Activated CD4-positive, alpha-beta T cell treated with anti-CD3 and anti-CD28 coated beads, Interleukin-2, amount 50 U/mL, for 4 hours (primary cell): ENCODE measurements around the gene SYNJ1.
"Not testable (repeated sequence)": the region's sequence is repeated elsewhere in the genome, so short reads cannot be mapped to it uniquely, and the experiment has no call there.

ENCODE experiments used
- DNase-seq, 2 experiments: peaks; one replicate each; pipeline ENCODE4 v3.0.0-alpha.2; 2020

SYNJ1 gene

GRCh38 chr21:32736083-32736482 lies 8.3 kb upstream of the SYNJ1 start:
- DNase-seq, result not testable (repeated sequence)

GRCh38 chr21:32735524-32735923 lies 7.7 kb upstream of the SYNJ1 start:
- no peak for DNase-seq

- DNase-seq, result no peak
Observed at GRCh38 chr21:32733990-32734613, 6.3 kb upstream of the SYNJ1 start.

GRCh38 chr21:32733356-32733755 lies 5.5 kb upstream of the SYNJ1 start:
- peak; percentile 4 to 5 for DNase-seq

- no peak for DNase-seq
Observed at GRCh38 chr21:32732544-32732943, 4.7 kb upstream of the SYNJ1 start.

GRCh38 chr21:32728848-32729247 lies 1.0 kb upstream of the SYNJ1 start:
- no peak for DNase-seq

- DNase-seq, result no peak
Observed at GRCh38 chr21:32728456-32728839, 635 bp upstream of the SYNJ1 start.

GRCh38 chr21:32726839-32727686 lies 750 bp downstream of the SYNJ1 start:
- DNase-seq, result peak in 1 of 2 experiments; percentile 5

- no peak for DNase-seq
Observed at GRCh38 chr21:32719085-32719484, 8.7 kb downstream of the SYNJ1 start.

GRCh38 chr21:32717851-32718316 lies 9.9 kb downstream of the SYNJ1 start:
- DNase-seq, result no peak

GRCh38 chr21:32716486-32716885 lies 11.3 kb downstream of the SYNJ1 start:
- DNase-seq, result no peak

GRCh38 chr21:32713726-32714125 lies 14.1 kb downstream of the SYNJ1 start:
- DNase-seq, result no peak

GRCh38 chr21:32712641-32713040 lies 15.2 kb downstream of the SYNJ1 start:
- DNase-seq, result no peak

- no peak for DNase-seq
Observed at GRCh38 chr21:32712043-32712442, 15.8 kb downstream of the SYNJ1 start.

GRCh38 chr21:32710987-32711386 lies 16.8 kb downstream of the SYNJ1 start:
- no peak for DNase-seq

GRCh38 chr21:32710069-32710784 lies 17.6 kb downstream of the SYNJ1 start:
- DNase-seq, result no peak

- DNase-seq, result no peak
Observed at GRCh38 chr21:32708069-32708468, 19.7 kb downstream of the SYNJ1 start.

- no peak for DNase-seq
Observed at GRCh38 chr21:32705901-32706300, 21.9 kb downstream of the SYNJ1 start.

- DNase-seq, result no peak
Observed at GRCh38 chr21:32705139-32705538, 22.7 kb downstream of the SYNJ1 start.

GRCh38 chr21:32702702-32703101 lies 25.1 kb downstream of the SYNJ1 start:
- no peak for DNase-seq

- DNase-seq, result no peak
Observed at GRCh38 chr21:32698971-32699693, 28.7 kb downstream of the SYNJ1 start.

- DNase-seq, result no peak
Observed at GRCh38 chr21:32698286-32698685, 29.5 kb downstream of the SYNJ1 start.

- DNase-seq, result not testable (repeated sequence)
Observed at GRCh38 chr21:32695482-32695881, 32.3 kb downstream of the SYNJ1 start.
